Keratinocyte (primary cell): ENCODE measurements around the gene GSG1.

Experiments
- EZH2 ChIP-seq: IDR thresholded peaks from one replicate; pipeline ENCODE4 v1.6.1; 2012; ENCODE audit warnings: inconsistent platforms, mild to moderate bottlenecking, low read length, moderate library complexity
- TF ChIP-seq, protein P1 (sequence below), 3 experiments: IDR thresholded peaks in 1 of 3; conservative IDR thresholded peaks in 1 of 3; optimal IDR thresholded peaks in 1 of 3; 2 replicates in 2 of 3; 3 replicates in 1 of 3; pipeline versions ENCODE3 to v1.5.1; 2011; ENCODE audit warnings: low read length in 3 of 3, mild to moderate bottlenecking in 3 of 3, moderate library complexity in 2 of 3, control low read depth in 1 of 3, inconsistent platforms in 1 of 3; ENCODE audit not compliant: insufficient read depth in 2 of 3; ENCODE audit errors: extremely low read depth in 1 of 3

DNA sequence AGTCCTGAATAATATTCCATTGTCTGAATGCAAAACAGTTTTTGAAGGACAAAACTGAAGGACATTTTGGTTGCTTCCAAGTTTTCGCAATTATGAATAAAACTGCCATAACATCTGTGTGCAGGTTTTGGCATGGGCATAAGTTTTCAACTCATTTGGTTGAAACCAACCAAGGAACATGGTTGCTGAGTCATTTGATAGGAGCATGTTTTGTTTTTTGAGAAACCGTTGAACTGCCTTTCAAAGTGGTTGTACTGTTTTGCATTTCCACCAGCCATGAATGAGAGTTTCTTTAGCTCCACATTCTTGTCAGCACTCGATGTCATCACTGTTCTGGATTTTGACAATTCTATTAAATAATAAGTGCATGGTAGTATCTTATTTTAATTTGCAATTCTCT, 23.0 kb upstream of the GSG1 start:
- TF ChIP-seq, protein P1, sequence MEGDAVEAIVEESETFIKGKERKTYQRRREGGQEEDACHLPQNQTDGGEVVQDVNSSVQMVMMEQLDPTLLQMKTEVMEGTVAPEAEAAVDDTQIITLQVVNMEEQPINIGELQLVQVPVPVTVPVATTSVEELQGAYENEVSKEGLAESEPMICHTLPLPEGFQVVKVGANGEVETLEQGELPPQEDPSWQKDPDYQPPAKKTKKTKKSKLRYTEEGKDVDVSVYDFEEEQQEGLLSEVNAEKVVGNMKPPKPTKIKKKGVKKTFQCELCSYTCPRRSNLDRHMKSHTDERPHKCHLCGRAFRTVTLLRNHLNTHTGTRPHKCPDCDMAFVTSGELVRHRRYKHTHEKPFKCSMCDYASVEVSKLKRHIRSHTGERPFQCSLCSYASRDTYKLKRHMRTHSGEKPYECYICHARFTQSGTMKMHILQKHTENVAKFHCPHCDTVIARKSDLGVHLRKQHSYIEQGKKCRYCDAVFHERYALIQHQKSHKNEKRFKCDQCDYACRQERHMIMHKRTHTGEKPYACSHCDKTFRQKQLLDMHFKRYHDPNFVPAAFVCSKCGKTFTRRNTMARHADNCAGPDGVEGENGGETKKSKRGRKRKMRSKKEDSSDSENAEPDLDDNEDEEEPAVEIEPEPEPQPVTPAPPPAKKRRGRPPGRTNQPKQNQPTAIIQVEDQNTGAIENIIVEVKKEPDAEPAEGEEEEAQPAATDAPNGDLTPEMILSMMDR (optimal IDR thresholded peaks at IDR 0.05 in 1 of 3, IDR thresholded peaks at IDR 0.05 in 1 of 3, conservative IDR thresholded peaks at IDR 0.05 in 1 of 3; ENCODE audit: extremely low read depth in 1 of 3, insufficient read depth in 2 of 3, low read length in 3 of 3): no peak
- no peak for TF ChIP-seq EZH2
